Activated CD8-positive, alpha-beta memory T cell treated with anti-CD3 and anti-CD28 coated beads, Interleukin-2, amount 50 U/mL, for 48 hours (primary cell): ENCODE measurements around the gene ARFGEF3.

Experiments
- DNase-seq: peaks from one replicate; pipeline ENCODE4 v3.0.0-alpha.2; 2020

Gene ARFGEF3

DNA sequence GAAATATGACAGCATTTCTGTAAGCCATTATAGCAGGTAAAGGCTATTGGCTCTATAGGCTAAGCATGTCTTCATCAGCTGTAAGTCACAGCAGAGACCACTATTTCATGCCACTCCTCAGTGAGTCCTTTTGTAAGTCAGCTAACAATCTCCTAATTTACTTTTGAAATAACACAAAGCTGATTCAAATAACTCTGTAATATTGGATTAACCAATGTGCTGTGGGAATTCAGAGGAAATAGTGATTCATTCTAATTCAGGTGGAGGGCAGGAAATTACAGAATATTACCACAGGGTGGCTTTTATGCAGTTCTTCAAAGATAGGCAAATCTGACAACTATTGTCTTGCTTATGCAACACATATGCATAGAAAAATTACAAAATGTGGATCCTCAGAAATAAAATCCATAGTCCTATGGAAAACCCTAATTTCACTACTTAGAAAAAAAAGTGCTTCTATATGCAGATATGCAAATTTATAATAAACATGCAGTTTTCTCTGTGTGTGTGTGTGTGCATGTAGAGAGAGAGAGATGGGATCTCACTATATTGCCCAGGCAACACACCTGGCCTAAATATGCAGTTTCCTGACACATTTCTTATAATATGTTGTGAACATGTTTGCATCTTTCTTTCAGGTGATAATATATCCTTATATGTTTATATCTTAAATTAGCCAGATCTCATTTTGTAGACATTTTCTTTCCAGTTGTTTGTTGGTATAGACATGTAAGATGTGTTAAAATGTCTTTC lies 211.1 kb downstream of the ARFGEF3 start:
- DNase-seq, result no peak

DNA sequence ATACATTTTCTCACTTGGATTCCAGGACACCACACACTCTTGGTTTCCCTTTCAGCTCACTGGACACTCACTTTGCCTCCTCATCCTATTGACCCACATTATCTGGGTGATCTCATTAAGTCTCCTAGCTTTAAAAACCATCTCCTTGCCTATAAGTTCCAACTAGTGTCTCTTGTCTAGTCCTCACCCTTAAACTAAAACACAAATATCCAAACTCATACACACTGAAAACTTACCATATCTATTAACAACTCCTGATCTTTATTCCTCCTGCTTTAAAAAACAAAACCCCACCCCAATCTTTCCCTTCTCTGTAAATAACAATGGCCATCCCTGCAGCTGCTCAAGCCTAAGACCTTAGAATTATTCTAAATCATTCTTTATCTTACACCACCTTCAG lies 212.5 kb downstream of the ARFGEF3 start:
- DNase-seq, result no peak

DNA sequence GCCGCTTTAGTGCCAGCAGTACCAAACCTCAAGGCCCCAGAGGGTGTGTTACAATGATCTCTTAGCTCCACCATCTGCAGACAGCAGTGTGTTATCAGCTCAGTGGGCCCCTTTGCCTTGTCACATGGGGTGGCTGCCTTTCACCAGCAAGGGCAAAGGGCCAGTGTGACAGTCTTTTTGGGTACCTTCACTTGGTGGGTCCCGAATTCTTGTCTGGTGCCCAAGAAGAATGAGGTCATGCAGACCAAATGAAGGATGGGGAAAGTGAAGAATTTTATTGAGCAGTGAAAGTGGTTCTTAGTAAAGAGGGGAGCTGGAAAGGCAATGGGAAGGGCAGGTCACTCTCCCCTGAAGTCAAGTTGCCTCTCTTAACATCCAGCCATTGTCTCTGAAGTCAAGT lies 213.1 kb downstream of the ARFGEF3 start:
- no peak for DNase-seq

DNA sequence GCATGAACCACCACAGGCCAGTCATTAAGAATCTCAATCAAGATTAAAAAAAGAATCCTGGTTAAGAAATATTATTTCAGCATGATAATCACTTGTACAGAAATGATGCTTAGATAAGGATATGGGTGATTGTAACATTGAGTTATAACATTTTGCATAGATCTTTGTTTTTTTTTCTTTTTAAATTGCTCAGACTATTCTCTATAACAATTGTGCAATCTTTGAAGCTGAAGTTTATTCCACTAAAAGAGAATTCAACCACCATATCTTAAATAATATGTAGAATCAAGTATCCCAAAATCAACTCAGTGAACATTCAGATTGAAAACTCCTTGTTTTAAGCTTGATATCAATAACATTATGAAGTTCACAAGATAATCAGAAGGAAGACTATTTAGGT lies 215.3 kb downstream of the ARFGEF3 start:
- no peak for DNase-seq

DNA sequence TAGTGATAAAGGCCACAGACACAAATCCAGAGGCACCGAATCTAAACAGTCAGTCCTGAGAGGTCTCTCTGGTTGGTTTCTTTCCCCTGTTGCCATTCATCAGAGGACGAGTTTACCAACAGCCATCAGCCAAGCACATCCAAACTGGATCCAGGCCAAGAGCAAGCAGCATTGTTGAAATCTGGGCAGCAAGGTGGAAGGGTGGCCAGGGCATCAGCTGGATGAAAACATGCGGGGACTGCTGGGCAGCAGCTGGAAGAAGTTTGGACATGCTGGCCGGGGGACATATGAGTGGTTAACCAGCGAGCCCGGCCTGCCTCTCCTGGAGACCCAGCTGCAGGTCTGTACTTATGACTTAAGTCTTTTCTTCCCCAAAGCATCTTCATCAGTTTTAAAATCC lies 216.1 kb downstream of the ARFGEF3 start, which contains the start of gene SMIM28:
Gene SMIM28, plus strand, starts transcription at position 62 of the 400 bp plus-strand sequence. Its CDS starts 168 bp downstream, at position 230.
- no peak for DNase-seq

DNA sequence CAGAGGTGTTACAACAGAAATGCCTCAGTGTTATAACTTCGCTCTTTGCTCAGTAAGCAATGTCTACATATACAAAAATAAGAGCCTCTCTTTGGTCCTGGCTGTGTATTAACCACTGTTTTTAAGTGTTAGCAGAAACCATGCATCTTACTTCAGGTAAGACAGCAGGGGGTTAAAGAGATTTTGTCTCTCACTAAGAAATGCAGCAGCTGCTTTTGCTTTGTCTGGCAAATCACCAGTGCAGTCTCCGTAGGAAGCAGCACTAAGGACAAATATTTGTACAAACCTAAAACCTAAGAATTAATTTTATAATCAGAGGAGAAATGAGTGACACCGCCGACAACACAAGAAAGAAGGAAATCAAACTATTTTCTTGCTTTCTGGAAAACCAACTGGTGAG lies 216.7 kb downstream of the ARFGEF3 start:
- DNase-seq, result no peak

DNA sequence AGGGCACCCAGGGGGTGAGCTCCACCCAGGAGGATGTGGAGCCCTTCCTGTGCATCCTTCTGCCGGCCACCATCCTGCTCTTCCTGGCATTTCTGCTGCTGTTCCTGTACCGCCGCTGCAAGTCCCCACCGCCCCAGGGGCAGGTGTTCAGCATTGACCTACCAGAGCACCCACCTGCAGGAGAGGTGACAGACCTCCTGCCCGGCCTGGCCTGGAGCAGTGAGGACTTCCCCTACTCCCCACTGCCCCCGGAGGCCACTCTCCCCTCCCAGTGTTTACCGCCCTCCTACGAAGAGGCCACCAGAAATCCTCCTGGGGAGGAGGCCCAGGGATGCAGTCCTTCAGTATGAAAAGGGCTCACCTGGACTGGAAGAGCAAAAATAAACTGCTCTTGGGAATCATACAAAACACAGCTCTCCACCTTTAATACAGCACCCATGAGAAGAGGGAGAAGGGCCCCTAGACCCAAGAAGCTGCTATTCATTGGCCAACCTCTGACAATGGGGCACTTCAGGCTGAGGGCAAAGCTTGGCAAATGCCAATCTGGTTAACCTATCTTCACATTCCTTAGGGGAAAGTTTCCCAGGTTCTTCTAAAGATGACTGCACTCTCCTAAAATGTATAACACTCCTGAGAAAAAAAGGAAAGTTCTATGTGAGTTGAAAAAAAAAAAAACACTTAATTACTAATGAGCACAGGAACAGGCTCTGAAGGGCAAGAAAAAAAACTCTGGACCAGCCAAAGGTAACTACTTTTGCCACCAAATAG lies 220.9 kb downstream of the ARFGEF3 start:
- no peak for DNase-seq

DNA sequence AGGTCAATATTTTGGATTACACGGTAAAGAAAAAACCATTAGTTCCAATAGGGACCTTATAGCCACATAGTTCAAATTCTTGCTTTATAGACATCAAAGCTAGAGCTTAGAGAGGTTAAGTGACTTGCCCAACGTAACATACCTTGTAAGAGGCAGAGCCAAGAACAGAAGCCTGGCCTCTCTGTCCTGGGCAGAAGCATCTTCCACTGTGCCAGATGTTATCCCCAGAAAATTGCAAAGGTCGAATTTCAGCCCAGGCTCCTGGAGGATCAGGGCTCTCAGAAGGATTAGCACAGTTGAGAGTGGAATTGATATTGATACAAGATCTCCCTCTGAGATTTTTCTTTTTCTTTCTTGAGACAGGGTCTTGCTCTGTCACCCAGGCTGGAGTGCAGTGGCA lies 222.0 kb downstream of the ARFGEF3 start:
- no peak for DNase-seq

DNA sequence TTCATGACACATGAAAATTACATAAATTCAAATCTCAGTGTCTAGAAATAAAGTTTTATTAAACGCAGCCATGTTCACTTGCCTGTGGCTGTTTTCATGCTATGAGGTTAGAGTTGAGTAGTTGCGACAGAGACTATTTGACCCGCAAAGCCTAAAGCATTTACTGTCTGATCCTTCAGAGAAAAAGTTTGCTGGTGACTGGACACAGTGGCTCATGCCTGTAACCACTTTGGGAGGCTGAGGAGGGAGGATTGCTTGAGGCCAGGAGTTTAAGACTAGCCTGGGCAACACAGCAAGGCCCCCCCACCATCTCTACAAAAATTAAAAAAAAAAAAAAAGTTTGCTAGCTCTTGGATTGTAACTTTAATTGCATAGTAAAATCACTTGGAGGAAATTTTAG lies 225.2 kb downstream of the ARFGEF3 start:
- no peak for DNase-seq

DNA sequence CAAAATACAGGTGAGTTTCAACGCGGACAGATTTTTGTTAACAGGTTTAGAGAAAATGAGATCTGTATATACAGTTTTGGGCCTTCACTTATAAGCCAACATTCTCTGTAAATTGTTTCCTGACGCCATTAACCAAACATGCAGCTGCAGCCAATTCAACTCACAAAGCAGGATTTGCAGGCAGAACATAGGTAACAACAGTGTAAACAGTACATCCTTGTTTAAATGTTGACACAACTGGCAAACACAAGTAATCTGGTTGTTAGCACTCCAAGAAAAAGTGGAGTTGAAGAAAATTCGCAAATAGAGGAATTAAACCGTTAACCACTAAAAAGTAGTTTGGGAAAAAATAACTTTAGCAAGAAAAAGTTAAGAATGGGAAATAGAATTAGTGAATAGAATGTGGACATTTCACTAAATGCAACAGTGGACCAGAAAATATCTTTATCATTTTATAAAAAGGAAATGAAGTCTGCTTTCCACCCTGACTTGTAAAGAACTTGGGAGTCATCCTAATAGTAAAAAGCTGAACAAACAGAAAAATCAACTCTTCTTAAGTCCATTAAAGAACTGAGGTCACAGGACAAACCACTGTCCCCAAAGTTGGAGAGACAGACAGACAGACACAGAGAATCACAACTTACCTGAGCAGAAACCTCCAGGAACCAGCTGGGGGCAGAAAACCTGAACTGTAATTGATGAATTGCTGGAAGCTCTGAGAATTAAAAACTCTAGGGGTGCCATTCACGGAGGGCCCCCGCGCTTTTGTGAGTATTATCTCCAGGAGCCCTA lies 226.0 kb downstream of the ARFGEF3 start:
- DNase-seq, result no peak

DNA sequence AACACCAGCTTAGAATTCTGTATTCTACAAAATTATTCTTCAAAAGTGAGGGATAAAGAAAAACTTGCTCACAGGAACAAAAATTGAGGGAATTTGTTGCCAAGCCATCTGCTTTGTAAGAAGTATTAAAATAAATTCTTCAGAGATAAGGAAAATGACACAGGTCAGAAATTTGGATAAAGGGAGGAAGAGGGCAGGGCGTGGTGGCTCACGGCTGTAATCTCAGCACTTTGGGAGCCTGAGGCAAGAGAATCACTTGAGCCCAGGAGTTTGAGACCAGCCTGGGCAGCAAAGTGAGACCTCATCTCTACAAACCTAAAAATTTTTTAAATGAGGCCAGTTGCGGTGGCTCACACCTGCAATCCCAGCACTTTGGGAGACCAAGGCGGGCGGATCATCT lies 227.8 kb downstream of the ARFGEF3 start:
- DNase-seq, result no peak
